A673 (cell line): ENCODE data around the gene CERS2.

Experiments
- CTCF ChIP-seq: fragments of 300-800, 200-600 bp; sonication (generic); conservative IDR thresholded peaks from 2 replicates; pipeline ENCODE4 v1.5.1; 2017; ENCODE audit warnings: low read depth, mild to moderate bottlenecking, antibody characterized with exemption, low read length, moderate library complexity, mixed read lengths
- EZH2 ChIP-seq: fragments of 200-600 bp; sonication (generic); IDR thresholded peaks from 2 replicates; pipeline ENCODE4 v1.6.1; 2017; ENCODE audit warnings: borderline replicate concordance, low read depth, mild to moderate bottlenecking, mixed read lengths, antibody characterized with exemption, low read length; ENCODE audit not compliant: poor library complexity, severe bottlenecking

GRCh38 chr1:150966011-150966410 is 8.6 kb downstream of the CERS2 start:
- no peak for TF ChIP-seq CTCF
- no peak for TF ChIP-seq EZH2
